ENCODE data around the gene MEF2C. TPM values are rescaled to one million over a fixed set of nuclear protein-coding genes. Genes with fewer than 3 reads are reported as not detected.

MEF2C gene
- total and polyA plus RNA-seq, 2 of the 13 experiments (the other 11 are each of a cell fraction or from before 2014, with no cell fraction given): 0.02 TPM; not detected in 1

DNA sequence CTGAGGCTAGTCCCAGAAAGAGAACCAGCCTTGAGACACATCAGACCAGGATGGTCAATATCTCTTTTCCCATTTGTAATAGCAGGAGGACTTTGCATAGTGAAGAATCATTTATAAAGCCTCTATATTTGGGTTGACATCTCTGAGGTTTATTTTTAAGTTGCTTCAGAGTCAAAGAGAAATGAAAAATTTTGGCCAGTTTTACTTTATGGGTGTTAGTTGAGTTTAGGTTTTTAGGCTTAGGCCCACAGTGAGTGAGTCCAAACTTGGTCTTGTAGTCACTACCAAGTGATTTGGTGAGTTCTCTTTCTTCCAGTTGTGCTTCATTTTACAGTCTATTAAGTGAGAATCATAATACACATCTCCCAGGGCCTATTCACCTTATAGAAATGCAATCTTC is 5.3 kb upstream of the MEF2C start:
- peaks cover 0 to 14% of the 10 kb centered on the region in 2 experiments; a peak in 3 of 5 replicates for H3K27me3 ChIP-seq (ENCODE audit: control insufficient read depth in 1 of 2, insufficient read depth in 2 of 2, low read length in 2 of 2)
- DNase-seq (ENCODE audit: low spot score): no peak
- no peak for FAIRE-seq
- no peak overlapping the region for H3K27ac ChIP-seq (ENCODE audit: extremely low read length, insufficient read depth, low read length)
- intact Hi-C loops (cut with micrococcal nuclease; ENCODE audit: unreplicated experiment) (no loop called here), in situ Hi-C loops (cut with HindIII; ENCODE audit: extremely low pct_ligation_motif_present, low pct_unique_long_range_greater_than_20kb) (no loop called here)
- 0 out of 2 replicates have a peak, but pooled peaks cover 5% of the 10 kb centered on the region for H3K4me1 ChIP-seq (ENCODE audit: insufficient read depth, low read length)
- no peaks in the 10 kb centered on the region for H3K79me2 ChIP-seq (ENCODE audit: insufficient read depth, low read length)
- POLR2A ChIA-PET: no interaction called here
- no peak overlapping the region for H3K4me3 ChIP-seq (replicated peaks in 1 of 3; ENCODE audit: insufficient read depth in 1 of 3, low read depth in 2 of 3, low read length in 3 of 3)
- no peaks in the 10 kb centered on the region for H3K9me3 ChIP-seq (ENCODE audit: low read length)
- CTCF ChIA-PET (ENCODE audit: low intra/inter-chr PET ratio, low total read pairs): no interaction called here
- no peak for ATAC-seq
- BruUV-seq (replicated peaks): no TSS peak
- TF ChIP-seq MLLT10 (CRISPR knock-in tag; IDR thresholded peaks at IDR 0.05): no peak
- TF ChIP-seq ZNF274 (CRISPR knock-in tag; IDR thresholded peaks at IDR 0.05): no peak
- no peak for TF ChIP-seq DR1 (CRISPR knock-in tag; IDR thresholded peaks at IDR 0.05)
- no peak for TF ChIP-seq SNAPC2 (CRISPR knock-in tag; IDR thresholded peaks at IDR 0.05)
- TF ChIP-seq EHMT2 (IDR thresholded peaks at IDR 0.05; ENCODE audit: borderline replicate concordance, low read depth, low read length): no peak
- no peak for TF ChIP-seq ZNF816 (CRISPR knock-in tag; IDR thresholded peaks at IDR 0.05; ENCODE audit: borderline replicate concordance)
- no peak for TF ChIP-seq ZNF484 (CRISPR knock-in tag; IDR thresholded peaks at IDR 0.05; ENCODE audit: borderline replicate concordance, low read depth)
- TF ChIP-seq NRL (CRISPR knock-in tag; IDR thresholded peaks at IDR 0.05; ENCODE audit: borderline replicate concordance): no peak
- TF ChIP-seq POLR2AphosphoS5 (IDR thresholded peaks at IDR 0.05; ENCODE audit: low read depth, low read length): no peak
- H2AFZ ChIP-seq (ENCODE audit: low read length): no peak overlapping the region
- H3K9ac ChIP-seq (ENCODE audit: insufficient read depth, low read depth, low read length): no peak overlapping the region
- H4K20me1 ChIP-seq (ENCODE audit: insufficient read depth, low read length): no peaks in the 10 kb centered on the region
- no peaks in the 10 kb centered on the region for H3K36me3 ChIP-seq (replicated peaks in 1 of 2; ENCODE audit: control insufficient read depth in 1 of 2, insufficient read depth in 2 of 2, low read length in 2 of 2)
- H3K4me2 ChIP-seq (ENCODE audit: low read depth, low read length): no peak overlapping the region

DNA sequence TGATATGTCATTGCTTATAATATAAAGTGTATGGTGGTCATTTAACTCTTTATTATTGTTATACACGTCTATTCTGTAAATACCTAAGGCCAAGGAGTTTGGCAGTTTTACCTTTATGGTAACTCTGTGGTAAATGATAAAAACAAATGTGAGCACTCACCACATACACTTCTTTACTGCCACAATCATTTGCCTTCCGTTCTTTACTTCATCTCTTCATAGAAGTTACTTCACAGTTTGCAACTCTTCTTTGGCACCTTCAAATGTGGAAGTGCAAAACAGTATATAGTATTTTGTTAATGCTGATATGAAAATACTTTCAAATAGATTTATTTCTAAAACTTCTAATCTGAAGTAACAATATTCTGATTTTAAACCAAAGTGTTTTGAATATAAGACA is 4.4 kb upstream of the MEF2C start:
- Histone ChIP-seq H3K36me3 (replicated peaks in 1 of 2; ENCODE audit: control insufficient read depth in 1 of 2, insufficient read depth in 2 of 2, low read length in 2 of 2) (no peaks in the 10 kb centered on the region), H3K9ac (ENCODE audit: insufficient read depth, low read depth, low read length) (no peak overlapping the region), H3K4me1 (ENCODE audit: insufficient read depth, low read length) (0 out of 2 replicates have a peak, but pooled peaks cover 5% of the 10 kb centered on the region), H3K27ac (ENCODE audit: extremely low read length, insufficient read depth, low read length) (no peak overlapping the region), H3K27me3 (ENCODE audit: control insufficient read depth in 1 of 2, insufficient read depth in 2 of 2, low read length in 2 of 2) (peaks cover 0 to 22% of the 10 kb centered on the region in 2 experiments; a peak in 3 of 5 replicates), H3K4me2 (ENCODE audit: low read depth, low read length) (no peak overlapping the region), H2AFZ (ENCODE audit: low read length) (no peak overlapping the region), H4K20me1 (ENCODE audit: insufficient read depth, low read length) (no peaks in the 10 kb centered on the region), H3K4me3 (replicated peaks in 1 of 3; ENCODE audit: insufficient read depth in 1 of 3, low read depth in 2 of 3, low read length in 3 of 3) (no peak overlapping the region), H3K9me3 (ENCODE audit: low read length) (no peaks in the 10 kb centered on the region), H3K79me2 (ENCODE audit: insufficient read depth, low read length) (no peaks in the 10 kb centered on the region)
- ChIA-PET POLR2A (no interaction called here), CTCF (ENCODE audit: low intra/inter-chr PET ratio, low total read pairs) (no interaction called here)
- ATAC-seq (no peak), DNase-seq (ENCODE audit: low spot score) (no peak), FAIRE-seq (no peak)
- in situ Hi-C loops (cut with HindIII; ENCODE audit: extremely low pct_ligation_motif_present, low pct_unique_long_range_greater_than_20kb) (no loop called here), intact Hi-C loops (cut with micrococcal nuclease; ENCODE audit: unreplicated experiment) (no loop called here)
- WGBS (ENCODE audit: low lambda C conversion rate): 3% methylated on average over 2 of the region's 2 CpGs
- no TSS peak for BruUV-seq (replicated peaks)
- TF ChIP-seq TBP (CRISPR knock-in tag; IDR thresholded peaks at IDR 0.05): no peak
- TF ChIP-seq POLR2AphosphoS5 (IDR thresholded peaks at IDR 0.05; ENCODE audit: low read depth, low read length): no peak
- no peak for TF ChIP-seq ZMYM2 (CRISPR knock-in tag; IDR thresholded peaks at IDR 0.05)
- no peak for TF ChIP-seq ZNF317 (CRISPR knock-in tag; IDR thresholded peaks at IDR 0.05)
- TF ChIP-seq ZNF138 (CRISPR knock-in tag; IDR thresholded peaks at IDR 0.05; ENCODE audit: low read depth): no peak
